ENCODE results near the gene DGKG.

Gene DGKG

DNA sequence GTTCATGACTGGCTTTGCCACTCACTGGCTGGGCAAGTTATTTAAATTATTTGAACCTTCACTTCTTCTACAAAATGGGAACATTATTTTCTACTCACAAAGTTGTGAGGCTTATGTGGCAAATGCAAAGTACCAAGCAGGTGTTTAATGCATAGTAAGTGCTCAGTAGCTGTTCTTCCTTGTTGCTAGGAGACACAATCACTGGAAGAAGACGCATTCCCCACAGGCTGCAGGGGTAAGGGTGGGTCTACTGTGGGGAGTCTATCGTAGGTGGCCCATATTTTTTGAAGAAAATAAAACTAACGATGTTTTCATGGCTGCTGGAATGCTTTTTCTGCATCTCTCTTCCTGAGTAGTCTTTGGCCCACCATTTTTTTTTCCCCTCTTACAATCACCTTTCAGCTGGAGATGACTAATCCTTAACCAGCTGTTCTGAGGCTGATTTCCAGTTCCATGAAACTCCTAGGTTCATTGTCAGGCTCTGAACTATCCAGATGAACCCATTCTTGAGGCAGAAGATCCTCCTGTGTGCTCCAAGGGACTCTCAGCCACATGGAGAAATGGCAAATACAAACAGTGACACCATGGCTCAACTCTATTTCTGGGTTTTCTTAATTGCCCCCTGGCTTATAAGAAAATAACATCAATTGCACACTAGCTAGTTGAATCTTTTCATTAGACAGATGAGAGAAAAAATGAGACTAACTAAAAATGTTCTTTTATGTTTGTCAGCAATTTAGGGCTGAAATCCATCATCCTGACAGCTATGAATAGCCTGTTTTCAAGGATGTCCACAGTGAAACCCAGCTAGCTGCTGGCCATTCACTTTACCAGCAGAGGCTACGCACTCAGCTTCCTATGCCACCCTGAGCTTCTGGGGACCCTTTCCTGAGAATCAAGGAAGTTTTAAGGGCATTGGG lies 144.9 kb downstream of the DGKG start:
- in situ Hi-C loops (cut with HindIII; ENCODE audit: low pct_unique_long_range_greater_than_20kb, low sequenced_read_pairs) = no loop called here
- TF ChIP-seq JUND (IDR thresholded peaks at IDR 0.05; ENCODE audit: low read depth) = no peak
- DNase-seq (ENCODE audit: low read depth in 1 of 2, low spot score in 1 of 2) = no peak

DNA sequence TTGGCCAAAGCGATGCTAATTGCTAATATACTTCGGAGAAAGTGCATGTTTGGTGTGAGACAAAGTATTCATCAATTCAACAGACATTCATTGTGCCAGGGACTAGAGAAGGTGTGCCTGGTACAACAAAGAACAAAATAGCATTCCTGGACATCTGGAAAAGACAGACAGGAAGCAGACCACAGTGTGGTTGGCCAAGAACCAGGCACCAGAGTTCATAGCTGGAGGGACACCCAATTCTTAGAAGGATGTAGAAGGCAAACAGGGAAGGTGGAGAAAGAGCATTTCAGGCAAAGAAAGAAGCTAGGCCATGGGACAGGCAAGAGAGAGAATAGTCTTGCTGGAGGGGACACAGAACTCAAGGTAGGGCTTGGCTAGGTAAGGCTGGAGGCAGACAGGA lies 147.4 kb downstream of the DGKG start:
- TF ChIP-seq JUND (IDR thresholded peaks at IDR 0.05; ENCODE audit: low read depth) = no peak
- DNase-seq (ENCODE audit: low read depth in 1 of 2, low spot score in 1 of 2) = no peak

GRCh38 chr3:186213946-186214345 lies 148.1 kb downstream of the DGKG start:
- in situ Hi-C loops (cut with HindIII; ENCODE audit: low pct_unique_long_range_greater_than_20kb, low sequenced_read_pairs) = no loop called here
- no peak for DNase-seq (ENCODE audit: low read depth in 1 of 2, low spot score in 1 of 2)
- no peak for TF ChIP-seq JUND (IDR thresholded peaks at IDR 0.05; ENCODE audit: low read depth)

More for the DNA sequence above, 147.4 kb downstream of the DGKG start:
- in situ Hi-C loops (cut with HindIII; ENCODE audit: low pct_unique_long_range_greater_than_20kb, low sequenced_read_pairs) = no loop called here

GRCh38 chr3:186212611-186213010 lies 149.4 kb downstream of the DGKG start:
- in situ Hi-C loops (cut with HindIII; ENCODE audit: low pct_unique_long_range_greater_than_20kb, low sequenced_read_pairs) = no loop called here
- no peak for DNase-seq (ENCODE audit: low read depth in 1 of 2, low spot score in 1 of 2)
- no peak for TF ChIP-seq JUND (IDR thresholded peaks at IDR 0.05; ENCODE audit: low read depth)

- in situ Hi-C loops (cut with HindIII; ENCODE audit: low pct_unique_long_range_greater_than_20kb, low sequenced_read_pairs) = no loop called here
- no peak for DNase-seq (ENCODE audit: low read depth in 1 of 2, low spot score in 1 of 2)
Measured at GRCh38 chr3:186210852-186211500, 151.1 kb downstream of the DGKG start.

GRCh38 chr3:186209810-186210752 lies 152.0 kb downstream of the DGKG start:
- DNase-seq (ENCODE audit: low read depth in 1 of 2, low spot score in 1 of 2) = no peak
- in situ Hi-C loops (cut with HindIII; ENCODE audit: low pct_unique_long_range_greater_than_20kb, low sequenced_read_pairs) = no loop called here
- TF ChIP-seq JUND (IDR thresholded peaks at IDR 0.05; ENCODE audit: low read depth) = no peak

More at GRCh38 chr3:186210852-186211500, 151.1 kb downstream of the DGKG start:
- TF ChIP-seq JUND (IDR thresholded peaks at IDR 0.05; ENCODE audit: low read depth) = no peak

DNA sequence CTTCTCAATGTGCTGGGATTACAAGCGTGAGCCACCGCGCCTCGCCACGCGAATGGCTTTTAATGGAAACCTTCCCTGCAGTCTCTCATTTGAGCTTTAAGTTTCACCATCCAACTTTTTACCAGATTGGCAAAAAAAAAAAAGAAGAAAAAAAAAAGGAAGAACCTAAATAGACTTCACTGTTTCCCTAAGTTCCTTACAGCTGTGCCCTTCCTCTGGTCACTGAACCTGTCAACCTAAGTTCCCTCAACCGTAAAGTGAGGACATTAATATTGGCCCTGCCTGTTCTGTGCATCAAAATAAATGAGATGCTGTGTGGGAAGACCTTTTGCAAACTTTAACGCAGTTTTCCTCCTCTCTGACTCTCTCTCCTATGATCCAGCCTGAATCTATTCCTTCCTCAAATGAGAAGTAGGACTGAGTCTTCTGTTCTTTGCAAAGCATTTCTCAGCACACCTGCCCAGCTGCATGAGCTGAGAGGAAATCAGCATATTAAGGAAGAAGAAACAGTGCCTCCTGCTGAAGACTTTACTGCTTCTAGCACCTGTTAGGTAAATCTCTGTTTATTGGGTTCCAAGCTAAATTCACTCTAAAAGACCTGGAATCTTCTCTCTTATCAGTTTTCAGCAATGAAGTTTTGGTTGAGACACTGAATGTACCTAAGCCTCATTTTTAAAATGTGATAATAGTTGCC lies 153.6 kb downstream of the DGKG start:
- TF ChIP-seq JUND (IDR thresholded peaks at IDR 0.05; ENCODE audit: low read depth) = no peak
- DNase-seq (ENCODE audit: low read depth in 1 of 2, low spot score in 1 of 2) = no peak
- in situ Hi-C loops (cut with HindIII; ENCODE audit: low pct_unique_long_range_greater_than_20kb, low sequenced_read_pairs) = no loop called here

DNA sequence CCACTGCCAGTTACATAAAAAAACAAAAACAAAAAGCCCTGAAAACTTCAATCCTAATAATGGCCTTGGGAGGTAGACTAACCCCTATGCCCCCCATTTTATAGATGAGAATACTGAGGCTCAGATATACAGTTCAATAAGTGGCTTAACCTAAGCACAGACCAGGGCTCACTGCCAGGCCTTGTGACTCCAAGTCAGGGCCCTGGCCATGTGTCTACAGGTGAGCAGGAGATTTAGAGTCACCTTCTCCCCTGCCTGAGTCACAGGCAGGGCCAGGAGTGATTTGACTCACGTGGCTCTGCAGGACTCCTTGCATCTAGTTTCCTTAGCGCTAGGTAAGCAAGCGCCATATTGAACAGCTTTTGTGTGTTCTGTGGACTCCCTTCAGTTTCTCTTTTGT lies 154.5 kb downstream of the DGKG start:
- TF ChIP-seq JUND (IDR thresholded peaks at IDR 0.05; ENCODE audit: low read depth) = no peak
- in situ Hi-C loops (cut with HindIII; ENCODE audit: low pct_unique_long_range_greater_than_20kb, low sequenced_read_pairs) = no loop called here
- no peak for DNase-seq (ENCODE audit: low read depth in 1 of 2, low spot score in 1 of 2)

DNA sequence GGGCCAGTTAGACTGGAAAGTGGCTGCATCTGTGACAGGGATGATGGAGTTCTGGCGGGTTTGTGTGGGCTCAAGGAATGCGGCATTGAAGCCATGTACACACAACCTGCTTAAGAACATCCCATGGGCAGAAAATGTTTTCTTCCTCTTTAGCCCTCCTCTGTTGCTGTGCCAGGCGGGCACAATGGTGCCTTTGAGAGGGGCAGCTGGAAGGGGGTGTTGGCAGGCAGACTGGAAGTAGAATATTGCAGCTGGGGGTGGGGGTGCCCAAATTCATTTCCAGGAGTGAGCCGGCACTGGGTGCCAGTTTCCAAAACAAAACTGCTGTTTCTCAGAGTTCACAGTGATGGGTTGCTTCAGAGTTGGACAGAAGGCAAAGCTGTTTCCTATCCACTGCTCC lies 161.3 kb downstream of the DGKG start:
- no peak for DNase-seq (ENCODE audit: low read depth in 1 of 2, low spot score in 1 of 2)
- TF ChIP-seq JUND (IDR thresholded peaks at IDR 0.05; ENCODE audit: low read depth) = no peak
- in situ Hi-C loops (cut with HindIII; ENCODE audit: low pct_unique_long_range_greater_than_20kb, low sequenced_read_pairs) = no loop called here

DNA sequence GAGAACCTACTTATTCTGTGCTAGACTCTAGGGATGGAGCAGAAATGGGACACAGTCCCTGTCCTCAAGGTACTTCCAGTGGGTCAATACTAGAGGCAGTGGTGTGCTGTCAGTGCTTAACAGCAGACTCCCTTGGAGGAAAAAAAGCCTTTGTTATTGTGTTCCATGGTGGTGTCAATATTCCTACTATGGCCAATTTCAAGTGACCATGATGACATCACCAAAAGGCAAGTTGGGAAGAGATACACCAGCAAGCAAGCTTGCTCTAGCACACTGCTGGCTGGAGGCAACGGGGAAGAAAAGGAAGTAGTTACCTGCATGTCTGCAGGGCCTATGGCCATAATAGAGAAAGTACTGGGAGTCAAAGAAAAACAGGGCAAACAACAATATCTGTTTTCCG lies 163.6 kb downstream of the DGKG start:
- DNase-seq (ENCODE audit: low read depth in 1 of 2, low spot score in 1 of 2) = no peak
- no peak for TF ChIP-seq JUND (IDR thresholded peaks at IDR 0.05; ENCODE audit: low read depth)
- in situ Hi-C loops (cut with HindIII; ENCODE audit: low pct_unique_long_range_greater_than_20kb, low sequenced_read_pairs) = no loop called here

- in situ Hi-C loops (cut with HindIII; ENCODE audit: low pct_unique_long_range_greater_than_20kb, low sequenced_read_pairs) = no loop called here
- TF ChIP-seq JUND (IDR thresholded peaks at IDR 0.05; ENCODE audit: low read depth) = no peak
- DNase-seq (ENCODE audit: low read depth in 1 of 2, low spot score in 1 of 2) = no peak
Measured at GRCh38 chr3:186194451-186194811, 167.6 kb downstream of the DGKG start.

All from T47D (cell line).